ENCODE data around the gene H1-8.

The H1-8 gene

DNA sequence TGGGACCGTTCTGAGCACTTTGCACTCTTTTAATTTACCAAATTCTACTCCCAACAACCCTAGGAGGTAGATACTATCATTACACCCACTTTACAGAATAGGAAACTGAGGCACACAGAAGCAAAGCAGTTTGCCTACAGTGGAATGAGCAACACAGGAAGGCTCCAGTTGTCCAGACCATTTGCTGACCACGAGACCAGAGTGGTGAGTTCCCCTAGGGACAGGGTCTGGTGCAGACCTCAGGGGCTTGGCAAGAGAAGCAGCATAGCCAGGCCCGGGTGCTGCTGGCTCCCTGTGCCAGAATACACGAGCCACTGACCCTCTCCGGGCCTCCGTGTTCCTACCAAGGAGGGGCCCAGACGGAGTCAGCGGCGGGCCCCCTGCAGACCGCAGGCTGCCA, 37.0 kb downstream of the H1-8 start:
- H3K4me3 ChIP-seq (replicated peaks; ENCODE audit: low read depth, low read length): no peak overlapping the region
- TF ChIP-seq CTCF (IDR thresholded peaks at IDR 0.05; ENCODE audit: low read depth, low read length, missing control alignments): no peak
- DNase-seq (ENCODE audit: extremely low read depth, low read depth): no peak

DNA sequence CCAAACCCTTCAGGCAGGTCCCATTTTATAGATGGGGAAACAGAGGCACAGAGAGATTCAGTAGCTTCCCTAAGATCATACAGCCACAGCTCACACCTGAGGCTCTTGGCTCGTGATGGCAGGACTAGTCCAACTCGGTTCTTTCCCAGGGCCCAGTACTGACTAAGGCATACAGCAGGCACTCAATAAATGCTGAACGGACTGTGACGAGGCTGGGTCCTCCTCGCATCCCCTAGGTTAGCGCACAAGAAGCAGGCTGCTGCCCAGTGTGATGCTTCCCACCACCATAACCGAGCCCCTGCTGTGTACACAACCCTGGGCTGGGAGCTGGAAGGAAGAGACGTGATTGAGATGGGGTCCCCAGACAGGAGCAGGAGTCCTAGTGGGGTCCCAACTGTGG, 38.6 kb downstream of the H1-8 start:
- no peak for DNase-seq (ENCODE audit: extremely low read depth, low read depth)
- TF ChIP-seq CTCF (IDR thresholded peaks at IDR 0.05; ENCODE audit: low read depth, low read length, missing control alignments): no peak
- no peak overlapping the region for H3K4me3 ChIP-seq (replicated peaks; ENCODE audit: low read depth, low read length)

- no peak for DNase-seq (ENCODE audit: extremely low read depth, low read depth)
- no peak overlapping the region for H3K4me3 ChIP-seq (replicated peaks; ENCODE audit: low read depth, low read length)
- no peak for TF ChIP-seq CTCF (IDR thresholded peaks at IDR 0.05; ENCODE audit: low read depth, low read length, missing control alignments)
Measured at GRCh38 chr3:129582799-129583198, 39.8 kb downstream of the H1-8 start.

- DNase-seq (ENCODE audit: extremely low read depth, low read depth): no peak
- H3K4me3 ChIP-seq (replicated peaks; ENCODE audit: low read depth, low read length): no peak overlapping the region
- no peak for TF ChIP-seq CTCF (IDR thresholded peaks at IDR 0.05; ENCODE audit: low read depth, low read length, missing control alignments)
Measured at GRCh38 chr3:129583289-129583688, 40.3 kb downstream of the H1-8 start.

DNA sequence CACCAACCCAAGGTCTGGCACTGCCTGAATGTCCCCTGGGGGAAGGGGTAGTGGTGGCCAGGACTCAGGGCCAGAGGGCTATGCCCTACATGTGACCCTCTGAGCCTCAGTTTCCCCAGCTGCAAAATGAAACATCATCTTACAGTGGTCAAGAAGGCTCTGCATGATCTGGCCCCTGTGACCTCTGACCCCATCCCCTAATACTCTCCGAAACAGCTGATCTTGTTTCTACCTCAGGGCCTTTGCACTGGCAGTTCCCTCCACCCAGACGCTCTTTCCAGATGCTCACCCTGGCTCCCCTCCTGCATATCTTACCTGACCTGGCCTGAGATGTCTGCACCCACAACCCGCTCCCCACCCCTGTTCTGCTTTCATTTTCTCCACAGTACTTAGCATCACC, 41.7 kb downstream of the H1-8 start:
- no peak for DNase-seq (ENCODE audit: extremely low read depth, low read depth)
- H3K4me3 ChIP-seq (replicated peaks; ENCODE audit: low read depth, low read length): no peak overlapping the region
- no peak for TF ChIP-seq CTCF (IDR thresholded peaks at IDR 0.05; ENCODE audit: low read depth, low read length, missing control alignments)

- no peak overlapping the region for H3K4me3 ChIP-seq (replicated peaks; ENCODE audit: low read depth, low read length)
Measured at GRCh38 chr3:129585949-129586657, 43.1 kb downstream of the H1-8 start.

More at GRCh38 chr3:129585949-129586657, 43.1 kb downstream of the H1-8 start:
- TF ChIP-seq CTCF (IDR thresholded peaks at IDR 0.05; ENCODE audit: low read depth, low read length, missing control alignments): no peak
- no peak for DNase-seq (ENCODE audit: extremely low read depth, low read depth)

Data from HFF-Myc (cell line).